Panc1 (cell line): ENCODE data around the gene KCNH1. TPM values are rescaled to one million over a fixed set of nuclear protein-coding genes. Genes with fewer than 3 reads are reported as not detected.

Experiments
- ATAC-seq: fragments of 200-7000 bp; cut with Tn5 transposase; 2 replicates; pipeline ENCODE4 v1.9.1; 2020; ENCODE audit warnings: mild to moderate bottlenecking, moderate library complexity
- BruUV-seq: library from RNA; stranded (reverse); fragments of 400-500 nt; replicated peaks from 2 replicates; lab custom pipeline; 2021; lab: Mats Ljungman, UMichigan
- CTCF ChIA-PET: fragments of 300-600 bp; sonication (Branson Sonifier 250); formaldehyde crosslinking; loops from one replicate; lab custom pipeline; 2022; ENCODE audit warnings: antibody characterized with exemption; lab: Charles Lee
- POLR2A ChIA-PET: fragments of 300-600 bp; sonication (Branson Sonifier 250); formaldehyde crosslinking; loops from one replicate; lab custom pipeline; 2022; ENCODE audit warnings: antibody characterized with exemption; lab: Charles Lee
- DNase-seq: peaks from one replicate; pipeline ENCODE4 v3.0.0-alpha.2; 2010; ENCODE audit warnings: low read depth, low spot score
- H3K27ac ChIP-seq: 2 replicates; pipeline ENCODE4 v1.5.1; 2011; ENCODE audit warnings: mild to moderate bottlenecking, low read length, inconsistent platforms
- H3K27me3 ChIP-seq: fragments of 200-500 bp; sonication (Bioruptor generic); 2 replicates; pipeline ENCODE4 v1.6.0; 2014; ENCODE audit warnings: low read length, inconsistent platforms; ENCODE audit not compliant: control insufficient read depth, insufficient read depth
- H3K36me3 ChIP-seq: fragments of 200-500 bp; sonication (Bioruptor generic); 2 replicates; pipeline ENCODE4 v1.5.1; 2014; ENCODE audit warnings: inconsistent platforms, mild to moderate bottlenecking, low read length, moderate library complexity; ENCODE audit not compliant: control insufficient read depth, insufficient read depth
- H3K4me1 ChIP-seq: 2 replicates; pipeline ENCODE4 v1.5.1; 2011; ENCODE audit warnings: inconsistent platforms, mild to moderate bottlenecking, low read length, moderate library complexity; ENCODE audit not compliant: control insufficient read depth, insufficient read depth
- H3K4me3 ChIP-seq, 2 experiments: 2 replicates each; pipeline ENCODE4 v1.5.1; 2011 to 2012; ENCODE audit warnings: low read depth in 2 of 2, low read length in 2 of 2, mild to moderate bottlenecking in 2 of 2, inconsistent platforms in 1 of 2, moderate library complexity in 1 of 2
- H3K9me3 ChIP-seq: fragments of 200-500 bp; sonication (Bioruptor generic); 2 replicates; pipeline ENCODE4 v1.5.1; 2014; ENCODE audit warnings: low read depth, mild to moderate bottlenecking, inconsistent platforms, low read length, moderate library complexity; ENCODE audit not compliant: control insufficient read depth, insufficient read depth
- POLR2AphosphoS5 ChIP-seq: IDR thresholded peaks from 2 replicates; pipeline ENCODE4 v1.6.1; 2012; ENCODE audit warnings: mild to moderate bottlenecking, low read depth, low read length, moderate library complexity
- SIN3A ChIP-seq: IDR thresholded peaks from 2 replicates; pipeline ENCODE4 v1.6.1; 2012; ENCODE audit warnings: low read depth, mild to moderate bottlenecking, low read length, moderate library complexity, borderline replicate concordance; ENCODE audit not compliant: insufficient read depth
- TCF7L2 ChIP-seq: IDR thresholded peaks from 2 replicates; pipeline ENCODE4 v1.6.1; 2011; ENCODE audit warnings: mild to moderate bottlenecking, low read depth, low read length, inconsistent platforms
- in situ Hi-C: cut with HindIII; loops from 2 replicates; pipeline ENCODE4 v1.10.0; 2016; ENCODE audit warnings: low sequenced_read_pairs, low pct_unique_long_range_greater_than_20kb
- intact Hi-C: fragments of 100-400 bp; cut with micrococcal nuclease; formaldehyde crosslinking; loops from one replicate; pipeline ENCODE4 v1.10.0; 2022; ENCODE audit not compliant: unreplicated experiment
- total RNA-seq: library from RNA; stranded (reverse); gene quantifications from one replicate; pipeline ENCODE4 v1.2.1, GENCODE V29; 2021; ENCODE audit not compliant: unreplicated experiment
- TF ChIP-seq, protein P1 (sequence below), 2 experiments: IDR thresholded peaks; 2 replicates each; pipeline ENCODE4 v1.6.1; 2011 to 2012; ENCODE audit warnings: low read depth in 2 of 2, control low read depth in 1 of 2, low read length in 1 of 2, mild to moderate bottlenecking in 1 of 2, moderate library complexity in 1 of 2; ENCODE audit not compliant: insufficient read depth in 1 of 2
- TF ChIP-seq, protein P2 (sequence below): fragments of 450-650 bp; IDR thresholded peaks from 2 replicates; pipeline ENCODE4 v1.5.1; 2017; ENCODE audit warnings: mild to moderate bottlenecking

The KCNH1 gene
- total RNA-seq, 1 experiment from 2014 or later = not detected

DNA sequence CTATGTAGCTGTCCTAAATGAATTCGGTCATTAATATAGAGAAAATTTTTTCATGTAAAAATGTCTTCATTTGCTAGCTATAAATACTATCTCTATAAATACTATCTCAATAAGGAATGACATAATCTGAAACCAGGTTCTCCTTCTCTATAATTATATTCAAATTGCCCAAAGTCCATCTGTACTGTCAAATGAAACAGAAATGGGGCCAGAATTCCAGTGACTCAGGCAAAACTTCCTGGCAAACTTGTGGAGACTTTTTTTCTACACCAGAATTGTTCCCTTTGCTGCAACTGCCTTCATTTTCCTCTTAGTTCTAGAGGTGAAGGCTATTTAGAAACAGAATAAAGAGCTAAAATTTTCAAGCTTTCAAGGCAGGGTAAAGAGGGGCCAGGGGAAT, 152.5 kb downstream of the KCNH1 start:
- ATAC-seq (no peak), DNase-seq (no peak)
- no peak overlapping the region for H3K4me3 ChIP-seq
- CTCF ChIA-PET = no interaction called here
- no peaks in the 10 kb centered on the region for H3K9me3 ChIP-seq
- BruUV-seq = no TSS peak
- no peaks in the 10 kb centered on the region for H3K27me3 ChIP-seq
- POLR2A ChIA-PET = no interaction called here
- H3K36me3 ChIP-seq = no peaks in the 10 kb centered on the region
- TF ChIP-seq, protein P1, sequence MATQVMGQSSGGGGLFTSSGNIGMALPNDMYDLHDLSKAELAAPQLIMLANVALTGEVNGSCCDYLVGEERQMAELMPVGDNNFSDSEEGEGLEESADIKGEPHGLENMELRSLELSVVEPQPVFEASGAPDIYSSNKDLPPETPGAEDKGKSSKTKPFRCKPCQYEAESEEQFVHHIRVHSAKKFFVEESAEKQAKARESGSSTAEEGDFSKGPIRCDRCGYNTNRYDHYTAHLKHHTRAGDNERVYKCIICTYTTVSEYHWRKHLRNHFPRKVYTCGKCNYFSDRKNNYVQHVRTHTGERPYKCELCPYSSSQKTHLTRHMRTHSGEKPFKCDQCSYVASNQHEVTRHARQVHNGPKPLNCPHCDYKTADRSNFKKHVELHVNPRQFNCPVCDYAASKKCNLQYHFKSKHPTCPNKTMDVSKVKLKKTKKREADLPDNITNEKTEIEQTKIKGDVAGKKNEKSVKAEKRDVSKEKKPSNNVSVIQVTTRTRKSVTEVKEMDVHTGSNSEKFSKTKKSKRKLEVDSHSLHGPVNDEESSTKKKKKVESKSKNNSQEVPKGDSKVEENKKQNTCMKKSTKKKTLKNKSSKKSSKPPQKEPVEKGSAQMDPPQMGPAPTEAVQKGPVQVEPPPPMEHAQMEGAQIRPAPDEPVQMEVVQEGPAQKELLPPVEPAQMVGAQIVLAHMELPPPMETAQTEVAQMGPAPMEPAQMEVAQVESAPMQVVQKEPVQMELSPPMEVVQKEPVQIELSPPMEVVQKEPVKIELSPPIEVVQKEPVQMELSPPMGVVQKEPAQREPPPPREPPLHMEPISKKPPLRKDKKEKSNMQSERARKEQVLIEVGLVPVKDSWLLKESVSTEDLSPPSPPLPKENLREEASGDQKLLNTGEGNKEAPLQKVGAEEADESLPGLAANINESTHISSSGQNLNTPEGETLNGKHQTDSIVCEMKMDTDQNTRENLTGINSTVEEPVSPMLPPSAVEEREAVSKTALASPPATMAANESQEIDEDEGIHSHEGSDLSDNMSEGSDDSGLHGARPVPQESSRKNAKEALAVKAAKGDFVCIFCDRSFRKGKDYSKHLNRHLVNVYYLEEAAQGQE (IDR thresholded peaks at IDR 0.05; ENCODE audit: insufficient read depth in 1 of 2, low read depth in 2 of 2, low read length in 1 of 2) = no peak
- TF ChIP-seq, protein P2, sequence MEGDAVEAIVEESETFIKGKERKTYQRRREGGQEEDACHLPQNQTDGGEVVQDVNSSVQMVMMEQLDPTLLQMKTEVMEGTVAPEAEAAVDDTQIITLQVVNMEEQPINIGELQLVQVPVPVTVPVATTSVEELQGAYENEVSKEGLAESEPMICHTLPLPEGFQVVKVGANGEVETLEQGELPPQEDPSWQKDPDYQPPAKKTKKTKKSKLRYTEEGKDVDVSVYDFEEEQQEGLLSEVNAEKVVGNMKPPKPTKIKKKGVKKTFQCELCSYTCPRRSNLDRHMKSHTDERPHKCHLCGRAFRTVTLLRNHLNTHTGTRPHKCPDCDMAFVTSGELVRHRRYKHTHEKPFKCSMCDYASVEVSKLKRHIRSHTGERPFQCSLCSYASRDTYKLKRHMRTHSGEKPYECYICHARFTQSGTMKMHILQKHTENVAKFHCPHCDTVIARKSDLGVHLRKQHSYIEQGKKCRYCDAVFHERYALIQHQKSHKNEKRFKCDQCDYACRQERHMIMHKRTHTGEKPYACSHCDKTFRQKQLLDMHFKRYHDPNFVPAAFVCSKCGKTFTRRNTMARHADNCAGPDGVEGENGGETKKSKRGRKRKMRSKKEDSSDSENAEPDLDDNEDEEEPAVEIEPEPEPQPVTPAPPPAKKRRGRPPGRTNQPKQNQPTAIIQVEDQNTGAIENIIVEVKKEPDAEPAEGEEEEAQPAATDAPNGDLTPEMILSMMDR = no peak
- TF ChIP-seq TCF7L2 = no peak
- no peak for TF ChIP-seq POLR2AphosphoS5
- TF ChIP-seq SIN3A = no peak
- in situ Hi-C loops (no loop called here), intact Hi-C loops (no loop called here)
- no peaks in the 10 kb centered on the region for H3K4me1 ChIP-seq
- H3K27ac ChIP-seq = no peak overlapping the region

DNA sequence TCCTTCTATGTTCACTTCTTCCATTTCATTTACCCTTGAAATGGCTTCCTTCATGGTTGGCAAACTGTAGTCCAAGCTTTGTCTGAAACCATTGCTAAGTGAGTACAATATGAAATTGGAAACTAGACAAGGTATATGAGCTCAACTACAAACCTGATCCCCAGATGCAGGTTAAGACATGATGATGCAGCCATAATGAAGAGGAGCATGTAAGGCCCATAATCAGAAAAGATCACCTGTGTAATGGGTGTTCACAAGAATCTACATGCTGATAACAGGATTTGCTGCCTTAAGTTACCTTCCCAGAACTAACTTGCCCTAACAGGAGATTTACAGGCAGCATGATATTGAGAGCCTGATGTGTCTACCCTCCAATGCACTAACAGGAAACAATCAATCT, 153.9 kb downstream of the KCNH1 start:
- no peak for ATAC-seq
- CTCF ChIA-PET = no interaction called here
- H3K4me3 ChIP-seq = no peak overlapping the region
- H3K9me3 ChIP-seq = no peaks in the 10 kb centered on the region
- no peak overlapping the region for H3K27ac ChIP-seq
- H3K4me1 ChIP-seq = no peaks in the 10 kb centered on the region
- in situ Hi-C loops = no loop called here
- BruUV-seq = no TSS peak
- intact Hi-C loops = no loop called here
- TF ChIP-seq SIN3A (no peak), TCF7L2 (no peak), POLR2AphosphoS5 (no peak)
- TF ChIP-seq, protein P2 = no peak
- TF ChIP-seq, protein P1 (IDR thresholded peaks at IDR 0.05; ENCODE audit: insufficient read depth in 1 of 2, low read depth in 2 of 2, low read length in 1 of 2) = no peak
- POLR2A ChIA-PET = no interaction called here
- no peaks in the 10 kb centered on the region for H3K36me3 ChIP-seq
- DNase-seq = no peak
- no peaks in the 10 kb centered on the region for H3K27me3 ChIP-seq
